C4-2B (cell line): ENCODE measurements around the gene CCL11.

Experiments
- H3K27ac ChIP-seq: fragments of 450-650 bp; 2 replicates; pipeline ENCODE4 v1.5.1; 2017
- ZFX ChIP-seq: fragments of 450-650 bp; IDR thresholded peaks from 2 replicates; pipeline ENCODE4 v1.6.1; 2017
- TF ChIP-seq, protein P1 (sequence below): fragments of 450-650 bp; conservative IDR thresholded peaks from 2 replicates; pipeline ENCODE4 v1.5.1; 2017; ENCODE audit warnings: mild to moderate bottlenecking

The CCL11 gene

DNA sequence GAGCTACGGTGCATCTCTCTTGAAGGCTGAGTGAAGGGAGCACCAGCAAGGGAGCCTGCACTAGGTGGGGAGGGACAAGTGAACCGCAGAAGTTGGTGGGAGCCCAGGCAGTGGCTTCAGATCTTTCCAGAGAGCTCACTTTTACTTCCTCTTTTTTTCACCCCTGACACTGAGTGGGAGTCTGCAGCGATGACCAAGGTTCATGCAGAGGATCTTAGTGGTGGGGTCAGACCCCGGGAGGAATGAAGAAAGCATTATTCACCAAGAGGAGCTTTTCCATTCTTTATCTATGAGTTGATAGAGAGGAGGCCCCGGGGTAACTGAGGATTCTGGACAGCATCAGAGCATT, 33.5 kb upstream of the CCL11 start:
- H3K27ac ChIP-seq: no peak overlapping the region
- TF ChIP-seq, protein P1, sequence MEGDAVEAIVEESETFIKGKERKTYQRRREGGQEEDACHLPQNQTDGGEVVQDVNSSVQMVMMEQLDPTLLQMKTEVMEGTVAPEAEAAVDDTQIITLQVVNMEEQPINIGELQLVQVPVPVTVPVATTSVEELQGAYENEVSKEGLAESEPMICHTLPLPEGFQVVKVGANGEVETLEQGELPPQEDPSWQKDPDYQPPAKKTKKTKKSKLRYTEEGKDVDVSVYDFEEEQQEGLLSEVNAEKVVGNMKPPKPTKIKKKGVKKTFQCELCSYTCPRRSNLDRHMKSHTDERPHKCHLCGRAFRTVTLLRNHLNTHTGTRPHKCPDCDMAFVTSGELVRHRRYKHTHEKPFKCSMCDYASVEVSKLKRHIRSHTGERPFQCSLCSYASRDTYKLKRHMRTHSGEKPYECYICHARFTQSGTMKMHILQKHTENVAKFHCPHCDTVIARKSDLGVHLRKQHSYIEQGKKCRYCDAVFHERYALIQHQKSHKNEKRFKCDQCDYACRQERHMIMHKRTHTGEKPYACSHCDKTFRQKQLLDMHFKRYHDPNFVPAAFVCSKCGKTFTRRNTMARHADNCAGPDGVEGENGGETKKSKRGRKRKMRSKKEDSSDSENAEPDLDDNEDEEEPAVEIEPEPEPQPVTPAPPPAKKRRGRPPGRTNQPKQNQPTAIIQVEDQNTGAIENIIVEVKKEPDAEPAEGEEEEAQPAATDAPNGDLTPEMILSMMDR: no peak
- TF ChIP-seq ZFX: no peak

DNA sequence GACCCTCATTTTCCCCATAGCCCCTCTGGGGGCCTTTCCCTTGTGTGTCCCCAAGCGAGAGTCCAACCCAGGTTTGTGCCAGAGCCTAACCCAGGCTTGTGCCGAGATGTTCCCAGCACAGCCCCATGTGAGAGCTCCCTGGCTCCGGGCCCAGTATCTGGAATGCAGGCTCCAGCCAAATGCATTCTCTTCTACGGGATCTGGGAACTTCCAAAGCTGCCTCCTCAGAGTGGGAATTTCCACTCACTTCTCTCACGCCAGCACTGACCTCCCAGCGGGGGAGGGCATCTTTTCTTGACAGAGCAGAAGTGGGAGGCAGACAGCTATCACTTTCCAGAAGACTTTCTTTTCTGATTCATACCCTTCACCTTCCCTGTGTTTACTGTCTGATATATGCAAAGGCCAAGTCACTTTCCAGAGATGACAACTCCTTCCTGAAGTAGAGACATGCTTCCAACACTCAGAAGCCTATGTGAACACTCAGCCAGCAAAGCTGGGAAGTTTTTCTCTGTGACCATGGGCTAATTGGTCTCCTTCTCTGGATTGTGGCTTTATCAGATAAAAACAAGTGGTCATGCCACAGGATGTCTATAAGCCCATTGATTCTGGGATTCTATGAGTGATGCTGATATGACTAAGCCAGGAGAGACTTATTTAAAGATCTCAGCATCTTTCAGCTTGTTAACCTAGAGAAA, 33.0 kb upstream of the CCL11 start:
- no peak for TF ChIP-seq ZFX
- TF ChIP-seq, protein P1: no peak
- no peak overlapping the region for H3K27ac ChIP-seq

DNA sequence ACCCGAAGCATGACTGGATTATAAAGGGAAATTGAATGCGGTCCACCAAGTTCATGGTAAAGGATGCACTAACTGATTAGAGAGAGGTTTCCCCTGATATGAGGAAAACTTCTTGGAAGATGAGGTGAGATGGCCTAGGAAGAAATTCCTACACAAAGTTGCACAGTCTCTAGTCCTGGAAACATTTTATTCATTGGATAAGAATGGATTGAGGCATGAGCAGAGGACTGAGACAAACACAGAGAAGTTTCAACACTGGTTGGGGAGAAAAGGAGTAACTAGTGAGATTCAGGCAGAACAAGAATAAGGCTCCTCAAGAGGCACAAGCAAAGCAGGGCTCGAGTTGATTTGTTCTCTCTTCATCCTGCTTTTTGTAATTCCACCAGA, 32.4 kb upstream of the CCL11 start:
- TF ChIP-seq ZFX: no peak
- TF ChIP-seq, protein P1: no peak
- no peak overlapping the region for H3K27ac ChIP-seq

DNA sequence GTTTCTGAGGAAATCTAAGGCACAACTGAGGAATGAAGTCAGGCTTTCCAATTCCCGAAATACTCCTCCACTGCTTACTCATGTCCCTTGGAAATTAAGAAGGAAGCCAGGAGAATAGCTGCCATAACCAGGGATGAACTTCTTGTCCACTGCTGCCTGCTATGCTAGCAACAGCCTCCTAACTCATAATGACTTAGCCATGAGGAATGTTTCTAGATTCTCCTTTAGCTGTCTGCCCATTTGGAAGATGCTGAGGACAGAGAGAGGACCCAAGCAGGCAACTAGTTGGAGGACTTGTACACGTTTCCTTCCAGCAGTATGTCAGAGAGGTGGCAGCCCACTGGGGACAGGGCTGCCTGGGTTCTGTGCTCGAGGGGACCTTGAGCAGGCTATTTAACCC, 31.4 kb upstream of the CCL11 start:
- H3K27ac ChIP-seq: no peak overlapping the region

DNA sequence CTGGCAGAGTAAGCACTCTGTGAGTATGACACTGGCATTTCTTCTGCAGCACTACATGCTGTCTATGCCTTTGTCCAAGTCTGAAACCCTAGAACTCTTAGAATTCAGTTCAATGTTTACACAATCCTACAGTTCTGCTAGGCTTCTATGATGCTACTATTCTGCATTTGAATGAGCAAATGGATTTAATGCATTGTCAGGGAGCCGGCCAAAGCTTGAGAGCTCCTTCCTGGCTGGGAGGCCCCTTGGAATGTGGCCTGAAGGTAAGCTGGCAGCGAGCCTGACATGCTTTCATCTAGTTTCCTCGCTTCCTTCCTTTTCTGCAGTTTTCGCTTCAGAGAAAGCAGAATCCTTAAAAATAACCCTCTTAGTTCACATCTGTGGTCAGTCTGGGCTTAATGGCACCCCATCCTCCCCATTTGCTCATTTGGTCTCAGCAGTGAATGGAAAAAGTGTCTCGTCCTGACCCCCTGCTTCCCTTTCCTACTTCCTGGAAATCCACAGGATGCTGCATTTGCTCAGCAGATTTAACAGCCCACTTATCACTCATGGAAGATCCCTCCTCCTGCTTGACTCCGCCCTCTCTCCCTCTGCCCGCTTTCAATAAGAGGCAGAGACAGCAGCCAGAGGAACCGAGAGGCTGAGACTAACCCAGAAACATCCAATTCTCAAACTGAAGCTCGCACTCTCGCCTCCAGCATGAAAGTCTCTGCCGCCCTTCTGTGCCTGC, 30.7 kb upstream of the CCL11 start, which contains the start of gene CCL2:
Gene CCL2 (plus strand): TSS at position 635 of the 730 bp plus-strand sequence. CDS start 65 bp downstream, at position 700.
- no peak for TF ChIP-seq ZFX
- TF ChIP-seq, protein P1: no peak
- no peak within 1 kb of the TSS for H3K27ac ChIP-seq

More for the DNA sequence above, 31.4 kb upstream of the CCL11 start:
- TF ChIP-seq, protein P1: no peak
- TF ChIP-seq ZFX: no peak

DNA sequence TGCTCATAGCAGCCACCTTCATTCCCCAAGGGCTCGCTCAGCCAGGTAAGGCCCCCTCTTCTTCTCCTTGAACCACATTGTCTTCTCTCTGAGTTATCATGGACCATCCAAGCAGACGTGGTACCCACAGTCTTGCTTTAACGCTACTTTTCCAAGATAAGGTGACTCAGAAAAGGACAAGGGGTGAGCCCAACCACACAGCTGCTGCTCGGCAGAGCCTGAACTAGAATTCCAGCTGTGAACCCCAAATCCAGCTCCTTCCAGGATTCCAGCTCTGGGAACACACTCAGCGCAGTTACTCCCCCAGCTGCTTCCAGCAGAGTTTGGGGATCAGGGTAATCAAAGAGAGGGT, 30.2 kb upstream of the CCL11 start:
- TF ChIP-seq ZFX: no peak
- TF ChIP-seq, protein P1: no peak
- no peak overlapping the region for H3K27ac ChIP-seq

DNA sequence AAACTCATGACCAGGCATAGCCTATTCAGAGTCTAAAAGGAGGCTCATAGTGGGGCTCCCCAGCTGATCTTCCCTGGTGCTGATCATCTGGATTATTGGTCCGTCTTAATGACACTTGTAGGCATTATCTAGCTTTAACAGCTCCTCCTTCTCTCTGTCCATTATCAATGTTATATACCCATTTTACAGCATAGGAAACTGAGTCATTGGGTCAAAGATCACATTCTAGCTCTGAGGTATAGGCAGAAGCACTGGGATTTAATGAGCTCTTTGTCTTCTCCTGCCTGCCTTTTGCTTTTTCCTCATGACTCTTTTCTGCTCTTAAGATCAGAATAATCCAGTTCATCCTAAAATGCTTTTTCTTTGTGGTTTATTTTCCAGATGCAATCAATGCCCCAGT, 29.7 kb upstream of the CCL11 start:
- no peak overlapping the region for H3K27ac ChIP-seq
- no peak for TF ChIP-seq ZFX
- TF ChIP-seq, protein P1: no peak
